Fibroblast of lung (primary cell): Measurements from ENCODE around the gene ROBO3.

ENCODE experiments used
- EZH2 ChIP-seq: IDR thresholded peaks from 2 replicates; pipeline ENCODE4 v1.5.1; 2012; ENCODE audit warnings: low read length, control low read depth, mild to moderate bottlenecking; ENCODE audit errors: missing control alignments
- TF ChIP-seq, protein P1 (sequence below), 2 donors: IDR thresholded peaks in 1 of 2; conservative IDR thresholded peaks in 1 of 2; 1 replicate in 1 of 2; 2 replicates in 1 of 2; pipeline ENCODE4 v1.5.1; 2011 to 2012; ENCODE audit warnings: low read length in 2 of 2, control low read depth in 1 of 2, inconsistent platforms in 1 of 2, low read depth in 1 of 2, mild to moderate bottlenecking in 1 of 2

DNA sequence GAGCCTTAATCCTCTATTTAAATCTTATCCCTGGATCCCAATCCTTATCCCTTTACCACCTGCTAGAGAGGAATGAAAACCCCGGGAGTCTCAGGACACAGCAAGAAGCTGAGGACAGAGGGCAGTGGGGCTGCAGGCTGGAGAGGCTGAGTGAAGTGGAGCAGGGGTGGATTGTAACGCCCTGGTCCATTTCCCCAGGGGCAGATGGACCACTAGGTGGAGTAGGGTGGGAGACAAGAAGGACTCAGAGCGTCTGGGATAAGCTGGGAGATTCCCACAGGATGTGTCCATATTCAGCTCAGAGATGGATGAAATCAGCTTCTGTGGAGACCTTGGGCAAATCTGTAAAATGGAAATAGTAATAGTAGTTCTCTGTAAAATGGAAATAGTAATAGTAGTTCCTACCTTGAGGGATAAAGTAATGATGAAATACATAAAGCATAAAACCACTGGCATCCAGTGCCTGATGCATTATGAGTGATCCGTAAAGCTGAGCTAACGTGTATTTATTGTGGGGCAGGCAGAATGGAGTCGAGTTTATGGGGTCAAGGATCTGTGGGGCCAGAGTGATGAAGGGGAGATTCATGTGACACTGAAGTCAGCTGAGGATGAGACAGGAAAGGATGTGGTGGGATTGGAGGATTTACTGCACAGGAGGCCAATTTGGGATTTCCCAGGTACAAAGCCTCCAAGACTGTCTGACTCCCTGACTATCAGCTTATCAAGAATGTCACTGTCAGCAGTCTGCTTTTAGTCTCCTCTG is 34.3 kb downstream of the ROBO3 start:
- TF ChIP-seq, protein P1, sequence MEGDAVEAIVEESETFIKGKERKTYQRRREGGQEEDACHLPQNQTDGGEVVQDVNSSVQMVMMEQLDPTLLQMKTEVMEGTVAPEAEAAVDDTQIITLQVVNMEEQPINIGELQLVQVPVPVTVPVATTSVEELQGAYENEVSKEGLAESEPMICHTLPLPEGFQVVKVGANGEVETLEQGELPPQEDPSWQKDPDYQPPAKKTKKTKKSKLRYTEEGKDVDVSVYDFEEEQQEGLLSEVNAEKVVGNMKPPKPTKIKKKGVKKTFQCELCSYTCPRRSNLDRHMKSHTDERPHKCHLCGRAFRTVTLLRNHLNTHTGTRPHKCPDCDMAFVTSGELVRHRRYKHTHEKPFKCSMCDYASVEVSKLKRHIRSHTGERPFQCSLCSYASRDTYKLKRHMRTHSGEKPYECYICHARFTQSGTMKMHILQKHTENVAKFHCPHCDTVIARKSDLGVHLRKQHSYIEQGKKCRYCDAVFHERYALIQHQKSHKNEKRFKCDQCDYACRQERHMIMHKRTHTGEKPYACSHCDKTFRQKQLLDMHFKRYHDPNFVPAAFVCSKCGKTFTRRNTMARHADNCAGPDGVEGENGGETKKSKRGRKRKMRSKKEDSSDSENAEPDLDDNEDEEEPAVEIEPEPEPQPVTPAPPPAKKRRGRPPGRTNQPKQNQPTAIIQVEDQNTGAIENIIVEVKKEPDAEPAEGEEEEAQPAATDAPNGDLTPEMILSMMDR (conservative IDR thresholded peaks at IDR 0.05 in 1 of 2, IDR thresholded peaks at IDR 0.05 in 1 of 2; ENCODE audit: low read depth in 1 of 2, low read length in 2 of 2) = no peak
- TF ChIP-seq EZH2 = no peak
